SKM-1 (cell line): ENCODE results near the gene LPCAT4.
A peak's percentile ranks its signal among the peaks of the same experiment; 100 is the strongest.

Source experiments
- DNase-seq: peaks from one replicate; lab custom pipeline; 2025; ENCODE audit not compliant: unreplicated experiment; lab: John Stamatoyannopoulos, UW

LPCAT4 gene

GRCh38 chr15:34337557-34338306 lies 29.3 kb downstream of the LPCAT4 start, which contains the start of gene SLC12A6:
Gene SLC12A6 (minus strand): TSS chr15:34337781. CDS start chr15:34336680, 1,101 bp downstream.
- DNase-seq, result peak; percentile 74

- no peak for DNase-seq
Observed at GRCh38 chr15:34336991-34337556, 29.9 kb downstream of the LPCAT4 start.

DNA sequence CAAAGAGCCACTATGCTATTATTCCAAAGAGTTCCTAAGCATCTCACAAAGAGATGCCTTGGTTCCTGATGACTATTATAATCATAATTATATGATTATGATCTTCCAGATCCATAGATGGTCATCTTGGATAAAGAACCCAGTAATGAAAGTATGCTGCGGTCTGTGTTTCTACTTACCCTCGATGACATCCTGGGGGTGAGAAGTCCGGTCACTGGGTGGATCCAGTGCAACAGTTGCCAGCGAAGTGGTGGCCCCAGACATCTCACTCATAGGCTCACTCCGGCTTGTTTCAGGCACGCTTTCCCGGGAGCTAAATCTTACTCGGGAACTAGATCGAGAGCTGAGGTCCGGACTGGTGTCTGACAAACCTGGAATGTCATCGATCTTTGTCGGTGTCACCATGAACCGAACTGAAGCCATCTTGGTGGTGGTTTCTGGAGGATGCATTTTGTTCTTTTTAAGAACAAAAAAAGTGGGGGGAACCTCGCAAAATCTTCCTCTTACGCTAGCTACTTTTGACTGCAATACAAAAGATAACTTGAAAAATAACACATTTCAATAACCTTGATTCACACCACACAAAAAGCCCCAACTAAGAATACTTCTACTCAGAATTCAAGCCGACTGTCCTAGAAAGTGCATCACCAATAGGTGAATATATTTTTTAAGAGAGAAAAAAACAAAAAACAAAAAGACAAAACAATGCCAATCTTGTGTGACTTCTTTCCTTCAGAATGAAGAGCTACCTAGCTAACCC lies 30.6 kb downstream of the LPCAT4 start:
- DNase-seq, result no peak

DNA sequence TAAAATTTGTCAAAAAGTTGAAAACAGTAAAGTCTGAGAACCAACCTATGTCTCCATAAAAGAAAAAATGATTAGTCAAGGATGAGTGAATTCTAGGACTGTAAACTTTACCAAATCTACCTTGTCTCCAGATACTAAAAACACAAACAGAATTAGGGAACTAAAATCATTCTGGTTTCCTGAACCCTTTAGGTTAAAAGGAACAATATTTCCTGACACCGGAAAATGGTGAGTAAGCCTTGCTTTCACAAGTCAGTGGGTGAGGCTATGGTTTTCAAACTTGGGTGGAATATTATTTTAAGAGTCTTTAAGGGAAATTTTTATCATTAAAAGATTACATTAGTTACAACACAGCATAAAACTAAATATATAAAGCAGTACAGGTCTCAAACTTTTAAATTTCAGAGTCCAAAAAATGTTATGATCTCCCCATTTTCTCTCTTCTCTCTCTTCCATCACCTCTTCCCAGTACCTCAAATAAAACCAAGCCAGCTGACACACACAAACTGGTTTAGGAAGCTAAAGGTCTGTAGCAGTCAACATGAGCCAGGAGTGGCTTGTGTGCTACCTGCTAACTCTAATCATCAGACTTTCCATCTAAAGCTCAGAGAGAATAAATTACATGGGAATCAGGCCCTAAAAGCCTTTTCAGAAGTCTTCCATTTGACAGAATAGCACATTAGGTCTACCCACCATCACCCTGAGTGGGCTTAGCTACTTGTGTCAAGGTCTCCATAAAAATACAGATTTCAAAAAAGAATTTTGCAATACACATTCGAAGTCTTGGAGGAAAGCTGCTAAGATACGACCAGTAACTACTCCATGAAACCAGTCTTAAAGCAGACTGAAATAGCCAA lies 31.6 kb downstream of the LPCAT4 start:
- DNase-seq, result peak; percentile 60

GRCh38 chr15:34334672-34335071 lies 32.3 kb downstream of the LPCAT4 start:
- no peak for DNase-seq

DNA sequence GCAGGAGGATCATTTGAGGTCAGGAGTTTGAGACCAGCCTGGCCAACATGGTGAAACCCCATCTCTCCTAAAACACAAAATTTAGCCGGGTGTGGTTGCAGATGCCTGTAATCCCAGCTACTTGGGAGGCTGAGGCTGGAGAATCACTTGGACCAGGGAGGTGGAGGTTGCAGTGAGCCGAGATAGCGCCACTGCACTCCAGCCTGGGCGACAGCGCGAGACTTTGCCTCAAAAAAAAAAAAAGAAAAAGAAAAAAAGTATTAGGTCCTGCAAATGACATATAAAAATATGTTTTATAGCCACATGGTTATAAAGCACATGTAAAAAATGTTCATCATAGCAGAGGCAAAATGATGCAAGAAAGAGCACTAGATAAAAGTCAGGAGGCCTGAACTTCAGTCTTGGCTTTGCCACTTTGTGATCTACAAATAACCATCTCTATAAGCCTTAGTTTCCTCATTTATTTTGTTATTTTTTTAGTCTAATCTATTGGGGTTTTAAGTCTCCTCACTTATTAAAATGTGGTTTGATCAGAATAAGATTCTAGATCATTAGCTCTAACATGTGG lies 34.4 kb downstream of the LPCAT4 start:
- DNase-seq, result no peak

GRCh38 chr15:34331809-34332208 lies 35.2 kb downstream of the LPCAT4 start:
- no peak for DNase-seq

- DNase-seq, result no peak
Observed at GRCh38 chr15:34330279-34330678, 36.7 kb downstream of the LPCAT4 start.

GRCh38 chr15:34329006-34329405 lies 38.0 kb downstream of the LPCAT4 start:
- DNase-seq, result no peak

DNA sequence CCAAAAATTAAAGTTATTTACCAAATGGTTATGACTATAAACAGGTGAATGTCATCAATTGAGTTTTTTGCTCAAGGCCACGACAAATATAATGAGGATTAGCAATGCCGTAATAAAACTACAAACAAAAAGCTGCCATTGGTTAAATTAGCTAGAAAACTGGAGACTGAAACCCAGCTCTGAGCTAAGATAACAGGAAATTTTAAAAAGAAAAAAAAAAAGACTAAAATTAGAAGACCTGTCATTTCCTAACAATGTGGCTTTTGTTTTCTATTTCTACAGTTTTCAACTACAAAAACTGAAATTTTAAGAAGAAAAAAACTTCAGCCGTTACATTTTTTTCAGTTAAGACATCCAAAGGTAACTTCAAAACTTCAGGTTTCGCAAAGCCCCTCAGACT lies 39.1 kb downstream of the LPCAT4 start:
- no peak for DNase-seq

DNA sequence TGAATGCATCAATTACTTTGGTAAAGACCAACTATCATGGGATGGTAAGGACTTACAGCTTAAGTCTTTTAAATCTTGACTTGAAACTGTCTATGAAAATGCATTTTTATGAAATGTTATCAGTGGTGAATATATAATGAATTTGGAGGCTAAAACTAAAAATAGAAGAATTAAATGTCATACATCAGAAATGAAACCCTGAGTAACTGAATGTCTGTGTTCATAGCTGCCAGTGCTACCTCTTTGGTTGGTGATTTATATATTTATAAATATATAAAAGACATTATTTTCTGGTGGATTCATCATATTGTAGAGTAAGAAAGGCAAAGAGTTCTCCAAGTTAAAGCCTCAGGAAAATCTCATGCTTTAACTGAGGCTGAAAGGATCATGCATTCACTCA lies 41.6 kb downstream of the LPCAT4 start:
- no peak for DNase-seq

DNA sequence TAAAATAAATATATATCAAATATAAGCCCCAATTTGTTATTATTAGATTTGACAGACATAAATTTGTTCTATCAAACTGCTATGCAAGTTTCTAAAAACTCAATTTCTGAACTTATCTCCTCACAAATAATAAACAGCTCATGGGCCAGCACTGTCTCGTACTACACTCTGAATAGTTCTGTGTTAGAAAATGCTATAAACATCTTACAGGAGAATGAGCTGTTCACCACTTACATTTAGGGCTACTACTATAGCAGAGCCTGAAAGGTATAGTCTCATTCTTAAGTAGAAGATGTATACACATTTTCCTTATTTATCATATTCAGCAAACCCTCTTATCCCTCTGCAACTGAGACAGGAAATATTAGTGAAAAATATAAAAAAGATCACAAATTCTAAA lies 42.1 kb downstream of the LPCAT4 start:
- no peak for DNase-seq

GRCh38 chr15:34323217-34323616 lies 43.8 kb downstream of the LPCAT4 start:
- no peak for DNase-seq

DNA sequence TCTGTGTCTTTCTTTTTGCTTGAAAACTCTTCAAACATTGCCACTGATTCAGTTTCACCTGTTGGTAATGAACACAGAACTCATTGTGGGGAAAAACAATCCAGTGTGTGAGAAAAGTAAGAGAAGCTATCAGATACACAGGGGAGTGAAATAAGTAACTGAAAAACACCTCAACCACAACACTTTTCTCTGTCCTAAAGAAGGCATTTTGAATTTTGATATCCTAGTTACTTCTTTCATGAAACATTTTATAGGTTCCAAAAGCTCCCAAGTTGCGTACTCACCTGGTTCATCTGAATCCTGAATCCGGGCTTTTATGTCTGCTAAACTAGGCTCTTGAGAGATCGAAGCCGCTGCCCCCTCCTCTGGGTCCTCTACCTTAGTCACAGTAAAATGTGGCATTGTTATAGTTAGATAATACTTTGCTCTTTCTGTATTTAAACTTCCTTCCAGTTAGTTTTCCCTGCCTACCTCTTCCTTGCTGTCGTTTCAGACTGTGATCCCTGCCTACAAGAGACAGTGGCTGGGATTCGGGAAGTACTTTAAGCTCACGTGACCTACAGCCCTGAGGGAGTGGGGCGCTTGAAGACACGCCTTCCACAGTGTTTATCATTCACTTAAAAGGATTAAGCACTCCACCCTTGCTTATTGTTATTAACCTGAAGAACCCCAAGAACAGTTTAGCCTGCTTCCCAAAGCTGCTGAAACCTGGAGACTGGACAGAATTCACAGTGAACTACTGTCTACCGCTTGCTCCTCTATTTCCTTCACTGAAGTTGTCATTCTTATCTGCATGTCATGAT lies 48.5 kb downstream of the LPCAT4 start:
- peak; percentile 34 for DNase-seq

DNA sequence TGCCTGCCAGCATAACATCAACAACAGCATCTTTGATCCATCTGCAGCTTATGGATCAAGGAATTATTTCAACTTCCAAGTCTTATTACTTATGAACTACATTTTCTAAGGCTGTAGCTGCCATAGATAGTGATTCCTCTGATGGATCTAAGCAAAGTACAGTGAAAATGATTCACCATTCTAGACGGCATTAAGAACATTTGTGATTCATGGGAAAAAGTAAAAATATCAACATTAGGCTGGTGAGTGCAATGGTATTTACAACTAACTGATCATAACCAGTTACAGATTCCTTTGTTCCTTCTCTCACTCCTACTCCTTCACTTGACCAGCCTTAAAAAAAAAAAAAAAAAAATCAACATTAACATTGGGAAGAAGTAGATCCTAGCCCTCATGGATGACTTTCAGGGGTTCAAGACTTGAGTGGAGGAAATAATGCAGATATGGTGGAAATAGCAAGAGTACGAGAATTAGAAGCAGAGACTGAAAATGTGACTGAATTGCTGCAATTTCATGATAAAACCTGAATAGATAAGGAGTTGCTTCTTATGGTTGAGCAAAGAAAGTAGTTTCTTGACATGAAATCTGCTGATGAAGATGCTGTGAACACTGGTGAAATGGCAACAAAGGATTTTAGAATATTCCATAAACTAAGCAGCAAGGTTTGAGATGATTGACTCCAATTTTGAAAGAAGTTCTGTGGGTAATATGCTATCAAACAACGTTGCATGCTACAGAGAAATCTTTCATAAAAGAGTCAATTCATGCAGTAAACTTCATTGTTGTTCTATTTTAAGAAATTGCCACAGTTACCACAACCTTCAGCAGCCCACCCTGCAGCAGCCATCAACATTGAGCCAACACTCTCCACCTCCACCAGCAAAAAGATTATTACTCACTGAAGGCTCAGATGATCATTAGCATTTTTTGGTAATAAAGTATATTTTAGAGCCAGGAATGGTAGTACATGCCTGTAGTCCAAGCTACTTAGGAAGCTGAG lies 52.2 kb downstream of the LPCAT4 start:
- no peak for DNase-seq

- DNase-seq, result no peak
Observed at GRCh38 chr15:34311563-34311962, 55.4 kb downstream of the LPCAT4 start.
